PC-9 (cell line): ENCODE measurements around the gene MARCHF3. TPM values are rescaled to one million over a fixed set of nuclear protein-coding genes. Genes with fewer than 3 reads are reported as not detected.

Experiments used
- BruUV-seq: library from RNA; stranded (reverse); fragments of 400-500 nt; replicated peaks from 2 replicates; lab custom pipeline; 2021; lab: Mats Ljungman, UMichigan
- CTCF ChIA-PET: fragments of 300-600 bp; sonication (Branson Sonifier 250); formaldehyde crosslinking; loops from one replicate; lab custom pipeline; 2022; ENCODE audit warnings: antibody characterized with exemption; lab: Charles Lee
- POLR2A ChIA-PET: fragments of 300-600 bp; sonication (Branson Sonifier 250); formaldehyde crosslinking; loops from one replicate; lab custom pipeline; 2022; ENCODE audit warnings: antibody characterized with exemption; ENCODE audit not compliant: unreplicated experiment; lab: Charles Lee
- DNase-seq, 2 experiments: peaks; one replicate each; pipeline versions ENCODE4 v3.0.0 to v3.0.0-alpha.2; 2015 to 2022; ENCODE audit warnings: mixed read lengths in 1 of 2
- H2AFZ ChIP-seq: fragments of 200-600 bp; sonication (generic); 2 replicates; pipeline ENCODE4 v1.8.1; 2017; ENCODE audit warnings: antibody characterized with exemption
- H3F3A ChIP-seq: fragments of 200-600 bp; sonication (generic); 2 replicates; pipeline ENCODE4 v1.8.1; 2017; ENCODE audit warnings: antibody characterized with exemption, mild to moderate bottlenecking, low read depth; ENCODE audit not compliant: insufficient read depth
- H3K27ac ChIP-seq: fragments of 200-600 bp; sonication (generic); 2 replicates; pipeline ENCODE4 v1.6.1; 2016; ENCODE audit warnings: mixed run types
- H3K27me3 ChIP-seq: fragments of 200-600 bp; sonication (generic); 2 replicates; pipeline ENCODE4 v1.6.1; 2016; ENCODE audit warnings: low read depth, mixed run types; ENCODE audit not compliant: insufficient read depth
- H3K36me3 ChIP-seq: fragments of 200-600 bp; sonication (generic); 2 replicates; pipeline ENCODE4 v1.6.1; 2016; ENCODE audit warnings: low read depth, mixed run types
- H3K4me1 ChIP-seq: fragments of 200-600 bp; sonication (generic); replicated peaks from 2 replicates; pipeline ENCODE4 v1.6.1; 2016; ENCODE audit warnings: mixed run types; ENCODE audit not compliant: insufficient read depth
- H3K4me2 ChIP-seq: fragments of 200-600 bp; sonication (generic); 2 replicates; pipeline ENCODE4 v1.6.1; 2017; ENCODE audit warnings: mixed run types
- H3K4me3 ChIP-seq: fragments of 200-600 bp; sonication (generic); 2 replicates; pipeline ENCODE4 v1.6.1; 2016; ENCODE audit warnings: mixed run types
- H3K79me2 ChIP-seq: fragments of 200-600 bp; sonication (generic); 2 replicates; pipeline ENCODE4 v1.6.1; 2017; ENCODE audit warnings: low read depth, mixed run types
- H3K9me2 ChIP-seq: fragments of 200-600 bp; sonication (generic); 2 replicates; pipeline ENCODE4 v1.8.1; 2017; ENCODE audit warnings: mild to moderate bottlenecking; ENCODE audit not compliant: insufficient read depth
- H3K9me3 ChIP-seq: fragments of 200-600 bp; sonication (generic); 2 replicates; pipeline ENCODE4 v1.8.1; 2016; ENCODE audit warnings: low read depth; ENCODE audit not compliant: insufficient read depth
- H4K20me1 ChIP-seq: fragments of 200-600 bp; sonication (generic); 2 replicates; pipeline ENCODE4 v1.8.1; 2017; ENCODE audit not compliant: insufficient read depth
- CTCF ChIP-seq: fragments of 200-600 bp; sonication (generic); conservative IDR thresholded peaks from 2 replicates; pipeline ENCODE4 v1.6.1; 2017; ENCODE audit warnings: mixed run types, antibody characterized with exemption, mild to moderate bottlenecking, moderate library complexity
- EZH2 ChIP-seq: fragments of 200-600 bp; sonication (generic); IDR thresholded peaks from 2 replicates; pipeline ENCODE4 v1.8.0; 2017; ENCODE audit warnings: antibody characterized with exemption, low read depth
- intact Hi-C: fragments of 100-400 bp; cut with micrococcal nuclease; formaldehyde crosslinking; loops from one replicate; pipeline ENCODE4 v1.10.0; 2022; ENCODE audit not compliant: unreplicated experiment
- total RNA-seq: library from RNA; stranded (reverse); gene quantifications from 2 replicates; pipeline ENCODE4 v1.2.3, GENCODE V29; 2021

MARCHF3 gene
- total RNA-seq, 1 experiment from 2014 or later: 0.35 TPM

DNA sequence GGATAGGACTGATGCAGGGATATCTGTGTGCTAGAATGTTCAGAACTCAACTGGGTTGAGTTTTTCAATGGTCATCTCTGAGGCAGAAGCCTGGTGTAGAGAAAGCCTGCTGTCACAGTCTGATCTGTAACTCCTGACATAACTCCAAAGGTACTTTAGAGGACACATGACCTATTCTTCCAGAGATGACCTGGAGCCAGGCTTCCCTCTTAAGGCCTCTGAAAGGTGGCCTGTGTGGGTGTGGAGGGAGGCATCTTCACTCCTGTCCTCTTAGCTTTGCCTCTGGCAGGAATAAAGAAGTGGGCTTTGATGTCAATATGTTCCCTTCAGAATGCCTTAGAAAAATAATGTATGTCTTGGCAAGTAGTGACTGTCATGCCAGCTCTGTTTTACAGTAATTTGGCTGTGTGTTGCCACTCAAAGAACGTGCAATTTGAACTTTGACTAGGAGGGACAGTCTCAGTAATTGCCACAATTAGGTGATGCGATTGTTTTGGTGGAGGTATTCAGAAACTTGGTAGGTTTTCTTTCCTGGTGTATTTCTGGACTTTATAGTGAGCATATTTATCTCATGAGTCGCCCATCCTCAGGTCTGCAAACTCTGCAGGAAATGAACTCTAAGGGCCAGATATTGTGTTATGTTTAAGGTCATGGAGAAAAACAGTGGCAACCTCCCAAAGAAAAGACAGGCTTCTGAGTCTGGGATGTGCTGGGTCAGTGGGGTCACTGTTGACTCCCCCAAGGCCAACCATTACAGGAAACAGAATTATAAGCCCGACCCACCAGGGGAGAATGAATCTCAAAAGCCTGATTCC lies 46.2 kb upstream of the MARCHF3 start:
- intact Hi-C loops: no loop called here

DNA sequence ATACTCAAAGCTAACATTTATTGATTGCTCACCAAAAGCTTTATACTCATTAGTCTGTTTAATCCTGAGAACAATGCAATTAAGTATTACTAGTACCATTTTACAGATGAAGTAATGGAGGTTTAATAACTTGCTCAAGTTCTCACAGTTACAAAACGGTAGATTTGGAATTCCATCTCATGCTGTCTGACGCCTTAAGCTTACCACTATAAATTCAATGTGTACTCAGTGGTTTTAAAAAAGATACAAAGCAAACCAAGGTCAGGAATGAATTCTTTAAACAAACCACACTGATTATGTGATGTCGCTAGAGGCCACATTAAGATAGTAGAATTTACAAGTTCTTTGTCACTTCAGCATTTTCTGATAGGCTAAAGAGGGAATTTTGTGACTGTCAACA lies 44.1 kb upstream of the MARCHF3 start:
- no peak overlapping the region for H3K27ac ChIP-seq
- H3K4me1 ChIP-seq: peaks cover 18% of the 10 kb centered on the region
- no peaks in the 10 kb centered on the region for H4K20me1 ChIP-seq
- H3K79me2 ChIP-seq: no peaks in the 10 kb centered on the region
- no peak overlapping the region for H3K4me3 ChIP-seq
- DNase-seq: no peak
- no peaks in the 10 kb centered on the region; the same call in 1 of the 2 replicates for H3K9me3 ChIP-seq
- H3K36me3 ChIP-seq: no peaks in the 10 kb centered on the region
- H3K27me3 ChIP-seq: no peaks in the 10 kb centered on the region
- TF ChIP-seq EZH2 (no peak), CTCF (no peak)
- intact Hi-C loops: no loop called here
- H3K9me2 ChIP-seq: no peaks in the 10 kb centered on the region
- H3F3A ChIP-seq: peaks cover 7% of the 10 kb centered on the region; the same call in 1 of the 2 replicates
- POLR2A ChIA-PET: no interaction called here
- no TSS peak for BruUV-seq
- H3K4me2 ChIP-seq: no peak overlapping the region
- CTCF ChIA-PET: no interaction called here
- no peak overlapping the region for H2AFZ ChIP-seq

More for the DNA sequence above, 46.2 kb upstream of the MARCHF3 start:
- ChIA-PET CTCF (no interaction called here), POLR2A (no interaction called here)
- BruUV-seq: no TSS peak
- Histone ChIP-seq H2AFZ (no peak overlapping the region), H3K27ac (no peak overlapping the region), H3K27me3 (no peaks in the 10 kb centered on the region), H3K4me2 (peak overlapping the region; percentile 15; the same call in 1 of the 2 replicates), H3K9me3 (no peaks in the 10 kb centered on the region; the same call in 1 of the 2 replicates), H3K4me1 (peaks cover 18% of the 10 kb centered on the region), H3K9me2 (no peaks in the 10 kb centered on the region), H3K4me3 (no peak overlapping the region), H3F3A (peaks cover 7% of the 10 kb centered on the region; the same call in 1 of the 2 replicates), H3K79me2 (no peaks in the 10 kb centered on the region), H4K20me1 (no peaks in the 10 kb centered on the region), H3K36me3 (no peaks in the 10 kb centered on the region)
- peak in 1 of 2 experiments; percentile 50 for DNase-seq
- TF ChIP-seq EZH2 (no peak), CTCF (no peak)

DNA sequence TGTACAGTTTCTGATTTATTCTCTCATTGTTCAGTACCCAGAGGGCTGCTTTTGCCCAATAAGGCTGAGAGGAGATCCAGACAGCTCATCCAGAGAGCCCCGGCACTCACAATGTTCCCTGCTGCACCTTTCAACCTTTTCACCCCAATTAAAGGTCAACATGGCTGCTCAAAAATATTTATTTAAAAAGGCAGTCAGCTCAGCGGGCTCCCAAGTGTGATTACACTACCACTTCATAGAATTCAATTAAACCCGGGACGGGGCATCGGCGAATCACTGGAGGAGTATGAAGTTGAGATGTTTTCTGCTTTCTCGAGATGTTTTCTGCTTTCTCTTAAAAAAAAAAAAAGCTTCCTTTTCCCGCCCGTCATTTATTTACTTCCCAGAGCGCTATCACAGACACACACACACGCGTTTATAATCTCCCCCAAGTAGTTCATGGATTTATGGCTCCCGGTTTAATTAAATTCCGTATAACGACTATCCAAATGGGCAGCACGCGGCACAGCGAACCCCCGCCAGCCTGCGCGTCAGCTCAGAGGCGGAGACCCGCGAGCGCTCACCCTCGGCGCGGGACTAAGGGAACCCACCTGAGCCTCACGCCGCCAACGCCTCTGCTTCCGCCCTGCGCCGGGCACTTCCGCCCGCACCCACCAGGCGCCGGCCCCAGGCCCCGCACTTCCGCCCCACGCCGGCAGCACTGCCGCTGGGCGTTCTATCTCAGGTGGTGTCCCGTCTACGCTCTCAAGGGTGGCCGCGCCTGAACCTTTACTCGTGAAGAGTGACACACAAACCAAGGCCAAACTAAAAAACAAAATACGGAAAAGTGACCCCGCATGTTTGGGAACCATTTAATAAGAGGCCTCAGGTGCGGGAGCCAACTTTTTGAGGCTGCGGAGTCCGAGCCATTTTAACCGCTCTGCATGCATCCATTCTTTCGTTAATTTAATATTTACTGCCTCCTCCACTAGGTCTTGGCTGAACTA lies 42.8 kb upstream of the MARCHF3 start, which contains the start of gene C5orf63:
Gene C5orf63, minus strand, starts transcription at position 642 of the 986 bp plus-strand sequence. CDS start 14,507 bp downstream, outside the sequence.
- no peaks in the 10 kb centered on the region for H3K36me3 ChIP-seq
- peak within 1 kb of the TSS; percentile 84 for H3K4me2 ChIP-seq
- H3K79me2 ChIP-seq: no peaks in the 10 kb centered on the region
- peak within 1 kb of the TSS; percentile 93 for H2AFZ ChIP-seq
- no peak within 1 kb of the TSS for H3K27ac ChIP-seq
- peaks cover 18% of the 10 kb centered on the region for H3K4me1 ChIP-seq
- intact Hi-C loops: loop anchor here (2.0 kb wide), 1 partner anchor 42 kb away; the partner anchor contains the start of gene MARCHF3
- POLR2A ChIA-PET: interaction anchor here (0.7 kb wide), 1 partner anchor 32 kb away, joined by 5 read pairs; no protein-coding TSS in a partner anchor
- DNase-seq: peak in 1 of 2 experiments; percentile 58
- H3K9me3 ChIP-seq: no peaks in the 10 kb centered on the region; the same call in 1 of the 2 replicates
- TF ChIP-seq CTCF (no peak), EZH2 (no peak)
- CTCF ChIA-PET: interaction anchor here (0.6 to 0.7 kb wide), 2 partner anchors 125 to 337 kb away, joined by 3 read pairs; no protein-coding TSS in a partner anchor
- no peaks in the 10 kb centered on the region for H3K9me2 ChIP-seq
- no peaks in the 10 kb centered on the region for H3K27me3 ChIP-seq
- H3F3A ChIP-seq: peaks cover 7% of the 10 kb centered on the region; the same call in 1 of the 2 replicates
- BruUV-seq: TSS peak; percentile 77
- no peaks in the 10 kb centered on the region for H4K20me1 ChIP-seq
- peak within 1 kb of the TSS; percentile 82 for H3K4me3 ChIP-seq
